GM11168 (cell line): ENCODE results near the gene TRPV6.

Experiments used
- in situ Hi-C: fragments of 300-500 bp; cut with MboI; formaldehyde crosslinking; loops from one replicate; pipeline ENCODE4 v1.12.0; 2022; ENCODE audit warnings: low sequenced_read_pairs; ENCODE audit not compliant: unreplicated experiment

Gene TRPV6

DNA sequence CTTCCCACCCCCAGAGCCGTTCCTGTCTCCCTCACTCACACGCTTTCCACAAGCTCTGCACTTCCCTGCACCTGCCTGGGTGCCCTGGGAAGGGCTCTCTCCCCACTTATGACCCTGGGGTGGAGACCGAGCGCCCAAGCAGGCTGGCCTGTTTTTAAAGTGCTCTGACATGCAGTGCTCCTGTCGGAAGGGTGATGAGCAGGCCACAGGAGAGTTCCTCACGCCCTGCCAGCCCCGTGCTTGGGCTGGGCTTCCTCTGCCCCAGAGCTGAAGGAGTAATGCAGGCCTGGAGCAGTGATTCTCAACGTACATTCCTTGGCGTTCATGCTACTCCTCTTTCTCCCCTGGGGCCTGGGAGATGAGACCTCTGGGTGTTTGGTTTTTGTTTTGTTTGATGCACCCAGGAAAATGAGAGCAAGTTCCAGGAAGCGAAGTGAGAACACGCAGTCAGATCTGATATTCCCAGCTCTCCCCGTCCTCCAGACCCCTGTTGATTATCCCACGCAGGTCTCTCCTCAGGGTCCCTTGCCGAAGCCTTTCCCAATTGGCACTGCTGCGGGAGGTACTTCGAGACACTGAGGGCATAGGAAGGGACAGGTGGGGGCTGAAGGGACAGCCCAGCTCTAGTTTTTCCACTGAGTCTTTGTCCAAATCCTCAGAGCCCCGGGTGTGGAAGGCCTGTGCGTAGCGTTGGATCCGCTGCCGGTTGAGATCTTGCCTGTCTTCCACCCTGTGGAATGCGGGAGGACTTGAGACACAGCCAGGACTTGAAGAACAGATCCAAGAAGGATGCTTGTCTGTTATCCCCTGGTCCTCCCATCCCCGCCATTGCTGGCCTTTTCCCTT is 14.1 kb downstream of the TRPV6 start:
- in situ Hi-C loops: loop anchor here (25.0 kb wide), 1 partner anchor 341 kb away; the partner anchor contains the start of gene TAS2R40

DNA sequence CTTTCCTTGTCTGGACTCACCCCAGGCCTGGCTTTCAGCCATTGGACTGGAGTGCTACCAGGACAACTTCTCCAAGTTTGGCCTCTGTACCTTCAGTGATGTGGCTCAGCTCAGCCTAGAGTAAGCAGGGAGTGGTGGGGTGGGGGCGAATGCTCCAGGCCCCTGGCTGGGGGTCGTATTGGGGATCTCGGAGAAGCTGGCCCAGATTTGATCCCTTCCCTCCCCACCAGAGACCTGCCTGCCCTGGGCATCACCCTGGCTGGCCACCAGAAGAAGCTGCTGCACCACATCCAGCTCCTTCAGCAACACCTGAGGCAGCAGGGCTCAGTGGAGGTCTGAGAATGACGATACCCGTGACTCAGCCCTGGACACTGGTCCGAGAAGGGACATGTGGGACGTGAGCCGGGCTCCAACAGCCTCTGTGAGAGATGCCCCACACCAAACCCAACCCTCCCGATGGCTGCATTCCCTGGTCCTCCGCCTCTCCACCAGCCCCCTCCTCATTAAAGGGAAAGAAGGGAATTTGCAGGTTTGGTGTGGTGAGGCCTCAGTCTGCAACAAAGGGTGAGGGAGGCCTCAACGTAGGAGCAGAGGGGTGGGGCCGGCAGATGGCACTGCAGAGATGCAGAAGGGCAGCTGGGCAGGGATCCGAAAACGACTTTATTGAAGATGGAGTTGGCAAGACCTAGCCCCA is 14.8 kb downstream of the TRPV6 start:
- in situ Hi-C loops: loop anchor here (25.0 kb wide), 1 partner anchor 342 kb away; the partner anchor contains the start of gene TAS2R40

DNA sequence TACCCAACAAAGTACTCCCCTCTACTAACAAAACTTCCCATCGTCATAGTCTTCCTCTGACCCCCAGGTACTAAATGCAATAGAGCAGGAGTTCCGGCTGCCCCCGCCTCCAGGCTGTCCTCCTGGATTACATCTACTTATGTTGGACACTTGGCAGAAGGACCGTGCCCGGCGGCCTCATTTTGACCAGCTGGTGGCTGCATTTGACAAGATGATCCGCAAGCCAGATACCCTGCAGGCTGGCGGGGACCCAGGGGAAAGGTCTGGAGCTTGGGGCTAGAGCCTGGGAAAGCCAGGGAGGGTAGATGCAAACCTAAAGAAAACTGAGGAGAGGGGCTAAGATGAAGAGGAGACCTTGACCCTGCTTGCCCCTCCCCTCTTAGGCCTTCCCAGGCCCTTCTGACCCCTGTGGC is 15.4 kb downstream of the TRPV6 start:
- in situ Hi-C loops: loop anchor here (25.0 kb wide), 1 partner anchor 342 kb away; the partner anchor contains the start of gene TAS2R40

DNA sequence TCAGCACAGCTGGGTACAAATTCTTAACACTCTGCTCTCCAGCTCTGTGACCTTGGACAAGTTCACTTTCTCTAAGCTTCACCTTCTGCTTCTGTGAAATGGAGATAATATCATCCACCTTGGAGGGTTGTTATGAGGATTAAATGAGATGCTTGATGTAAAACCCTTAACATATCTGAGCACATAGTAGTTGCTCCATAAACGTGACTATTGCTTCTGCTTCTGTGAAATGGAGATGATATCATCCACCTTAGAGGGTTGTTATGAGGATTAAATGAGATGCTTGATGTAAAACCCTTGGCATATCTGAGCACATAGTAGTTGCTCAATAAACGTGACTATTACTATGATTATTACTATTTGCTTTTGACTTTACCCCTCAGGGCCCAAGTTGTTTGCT is 16.1 kb downstream of the TRPV6 start:
- in situ Hi-C loops: loop anchor here (25.0 kb wide), 1 partner anchor 343 kb away; the partner anchor contains the start of gene TAS2R40

DNA sequence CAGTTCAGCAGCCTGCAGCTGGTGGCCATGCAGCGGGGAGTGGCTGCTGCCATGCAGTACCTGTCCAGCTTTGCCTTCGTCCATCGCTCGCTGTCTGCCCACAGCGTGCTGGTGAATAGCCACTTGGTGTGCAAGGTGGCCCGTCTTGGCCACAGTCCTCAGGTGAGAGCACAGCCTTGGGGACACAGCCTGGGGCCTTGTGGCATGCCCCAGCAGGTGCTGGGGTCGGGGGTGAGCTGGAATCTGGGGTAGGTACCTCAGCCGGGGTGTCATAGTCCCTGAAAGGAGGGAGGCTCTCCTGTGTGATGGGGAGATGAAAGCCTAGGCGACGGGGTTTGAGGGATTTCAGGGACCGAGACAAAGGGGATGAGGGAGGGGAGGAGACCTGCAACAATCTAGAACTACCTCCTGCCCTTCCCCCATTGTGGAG is 16.5 kb downstream of the TRPV6 start:
- in situ Hi-C loops: loop anchor here (25.0 kb wide), 1 partner anchor 343 kb away; the partner anchor contains the start of gene TAS2R40

DNA sequence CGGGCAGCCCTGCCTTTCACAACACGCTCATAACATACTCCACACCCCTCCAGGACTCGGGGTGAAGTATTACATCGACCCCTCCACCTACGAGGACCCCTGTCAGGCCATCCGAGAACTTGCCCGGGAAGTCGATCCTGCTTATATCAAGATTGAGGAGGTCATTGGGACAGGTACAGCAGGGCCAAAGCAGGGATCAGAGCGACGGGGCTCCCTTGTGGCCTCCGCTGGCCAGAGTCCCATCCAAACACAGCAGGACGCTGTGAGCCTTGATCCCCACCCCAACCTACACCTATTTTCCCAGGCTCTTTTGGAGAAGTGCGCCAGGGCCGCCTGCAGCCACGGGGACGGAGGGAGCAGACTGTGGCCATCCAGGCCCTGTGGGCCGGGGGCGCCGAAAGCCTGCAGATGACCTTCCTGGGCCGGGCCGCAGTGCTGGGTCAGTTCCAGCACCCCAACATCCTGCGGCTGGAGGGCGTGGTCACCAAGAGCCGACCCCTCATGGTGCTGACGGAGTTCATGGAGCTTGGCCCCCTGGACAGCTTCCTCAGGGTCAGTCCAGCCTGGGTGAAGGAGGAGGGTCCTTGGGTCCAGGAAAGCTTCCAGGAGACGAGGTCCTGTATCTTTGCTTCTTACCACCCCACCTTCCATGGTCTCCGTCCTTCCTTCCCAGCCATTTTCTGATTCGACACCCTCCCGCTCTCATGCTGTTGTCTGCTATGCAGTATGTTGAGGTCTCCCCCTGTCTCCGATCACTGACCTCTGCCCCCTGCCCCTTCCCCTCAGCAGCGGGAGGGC is 17.2 kb downstream of the TRPV6 start:
- in situ Hi-C loops: loop anchor here (25.0 kb wide), 1 partner anchor 344 kb away; the partner anchor contains the start of gene TAS2R40

DNA sequence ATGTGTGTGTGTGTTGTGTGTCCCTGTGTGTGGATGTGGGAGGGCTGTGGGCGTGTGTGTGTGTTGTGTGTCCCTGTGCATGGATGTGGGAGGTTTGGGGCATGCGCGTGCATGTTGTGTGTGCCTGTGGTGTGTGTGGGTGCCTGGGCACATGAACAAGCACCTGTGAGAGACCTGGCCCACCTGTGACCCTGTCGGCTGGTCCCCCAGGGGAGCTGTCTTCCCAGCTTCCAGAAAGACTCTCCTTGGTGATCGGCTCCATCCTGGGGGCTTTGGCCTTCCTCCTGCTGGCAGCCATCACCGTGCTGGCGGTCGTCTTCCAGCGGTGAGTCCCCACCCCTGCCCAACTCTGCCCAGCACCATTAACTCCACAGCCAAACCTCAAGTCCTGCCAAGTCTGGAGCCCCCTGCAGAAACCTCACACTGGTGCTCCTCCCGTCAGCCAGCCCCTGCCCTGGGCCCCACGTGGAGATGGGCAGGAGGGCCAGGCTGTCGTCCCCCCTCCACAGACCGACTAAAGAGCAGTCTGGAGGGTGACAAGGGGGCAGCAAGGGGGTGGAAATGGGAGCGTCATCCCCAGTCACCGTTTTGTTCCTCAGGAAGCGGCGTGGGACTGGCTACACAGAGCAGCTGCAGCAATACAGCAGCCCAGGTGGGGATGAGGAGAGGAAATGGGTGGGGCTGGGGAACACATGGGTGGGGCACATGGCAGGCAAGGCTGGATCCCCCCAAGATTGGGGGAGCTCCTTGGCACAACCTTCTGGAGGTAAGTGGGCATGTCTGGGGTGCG is 18.0 kb downstream of the TRPV6 start:
- in situ Hi-C loops: loop anchor here (25.0 kb wide), 1 partner anchor 345 kb away; the partner anchor contains the start of gene TAS2R40

DNA sequence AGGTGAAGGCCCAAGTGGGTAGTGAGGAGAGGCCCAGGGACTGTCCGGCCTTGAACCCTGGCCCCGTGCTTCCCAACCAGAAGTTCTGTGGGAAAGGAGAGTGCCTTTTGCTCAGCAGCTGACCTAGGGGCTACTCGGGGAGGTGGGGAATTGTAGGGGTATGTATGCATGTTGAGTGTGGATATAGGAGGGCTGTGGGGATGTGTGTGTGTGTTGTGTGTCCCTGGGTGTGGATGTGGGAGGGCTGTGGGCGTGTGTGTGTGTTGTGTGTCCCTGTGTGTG is 18.5 kb downstream of the TRPV6 start:
- in situ Hi-C loops: loop anchor here (25.0 kb wide), 1 partner anchor 345 kb away; the partner anchor contains the start of gene TAS2R40

DNA sequence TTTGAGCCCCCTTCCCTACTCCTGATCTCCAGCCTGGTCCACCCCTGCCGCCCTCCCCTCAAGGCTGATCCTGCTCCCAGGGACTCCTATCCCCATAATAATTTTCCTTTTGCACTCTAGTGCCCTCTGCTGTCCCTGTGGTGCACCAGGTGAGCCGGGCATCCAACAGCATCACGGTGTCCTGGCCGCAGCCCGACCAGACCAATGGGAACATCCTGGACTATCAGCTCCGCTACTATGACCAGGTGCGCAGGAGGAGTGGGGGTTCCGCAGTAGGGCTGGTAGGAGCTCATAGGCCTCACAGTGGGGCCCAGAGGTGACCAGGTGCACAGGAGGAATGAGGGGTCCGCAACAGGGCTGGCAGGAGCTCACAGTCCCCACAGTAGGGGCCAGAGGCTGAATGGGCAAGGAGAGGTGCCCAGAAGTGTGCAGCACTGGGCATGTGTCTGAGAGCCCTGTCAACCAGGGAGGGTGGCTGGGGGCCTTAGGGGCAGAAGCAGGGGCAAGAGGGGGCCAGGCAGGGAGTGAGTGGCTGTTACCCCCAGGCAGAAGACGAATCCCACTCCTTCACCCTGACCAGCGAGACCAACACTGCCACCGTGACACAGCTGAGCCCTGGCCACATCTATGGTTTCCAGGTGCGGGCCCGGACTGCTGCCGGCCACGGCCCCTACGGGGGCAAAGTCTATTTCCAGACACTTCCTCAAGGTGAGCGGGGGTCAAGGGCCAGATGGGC is 19.0 kb downstream of the TRPV6 start:
- in situ Hi-C loops: loop anchor here (25.0 kb wide), 1 partner anchor 346 kb away; the partner anchor contains the start of gene TAS2R40

DNA sequence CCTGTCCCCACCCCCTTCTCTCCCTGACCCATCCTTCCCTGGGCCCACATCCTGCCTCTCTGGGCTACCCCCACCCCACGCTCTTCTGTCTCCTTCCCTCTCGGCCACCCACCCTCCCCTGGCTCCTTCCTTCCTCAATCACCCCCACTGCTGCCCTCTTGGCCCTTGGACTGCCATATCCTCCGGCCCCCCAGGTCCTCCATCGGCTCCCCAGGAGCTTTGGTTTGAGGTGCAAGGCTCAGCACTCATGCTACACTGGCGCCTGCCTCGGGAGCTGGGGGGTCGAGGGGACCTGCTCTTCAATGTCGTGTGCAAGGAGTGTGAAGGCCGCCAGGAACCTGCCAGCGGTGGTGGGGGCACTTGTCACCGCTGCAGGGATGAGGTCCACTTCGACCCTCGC is 19.8 kb downstream of the TRPV6 start:
- in situ Hi-C loops: loop anchor here (25.0 kb wide), 1 partner anchor 347 kb away; the partner anchor contains the start of gene TAS2R40

DNA sequence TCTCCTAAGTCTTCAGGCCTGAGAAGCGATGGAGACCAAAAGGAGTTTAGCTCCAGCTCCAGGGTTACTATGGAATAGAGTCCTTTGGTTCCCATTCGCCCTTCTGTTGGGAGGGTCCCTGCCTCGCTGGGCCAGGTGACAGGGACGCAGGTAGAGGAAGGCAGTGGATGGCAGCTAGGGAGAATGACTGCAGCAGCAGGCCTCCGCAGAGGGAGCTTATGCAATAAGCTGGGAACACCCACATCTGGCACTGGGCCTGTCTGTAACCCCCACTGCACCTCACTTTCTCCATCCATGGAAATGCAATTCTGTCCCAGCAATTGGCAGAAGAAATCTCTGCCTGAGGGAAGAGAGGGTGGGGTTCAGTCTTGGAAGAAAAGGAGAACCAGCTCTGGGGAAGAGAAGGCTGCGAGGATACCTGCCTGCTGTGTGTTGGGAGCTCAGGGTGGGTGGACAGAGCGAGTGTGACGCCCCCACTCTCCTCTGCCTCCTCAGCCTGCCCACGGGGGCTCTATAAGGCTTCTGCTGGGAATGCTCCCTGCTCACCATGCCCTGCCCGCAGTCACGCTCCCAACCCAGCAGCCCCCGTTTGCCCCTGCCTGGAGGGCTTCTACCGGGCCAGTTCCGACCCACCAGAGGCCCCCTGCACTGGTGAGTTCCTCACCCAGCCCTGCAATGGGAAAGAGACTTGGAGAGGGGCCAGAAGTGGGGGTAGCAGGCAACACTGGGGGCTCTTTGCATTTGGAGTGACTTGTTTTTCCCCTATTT is 20.4 kb downstream of the TRPV6 start:
- in situ Hi-C loops: loop anchor here (25.0 kb wide), 1 partner anchor 347 kb away; the partner anchor contains the start of gene TAS2R40

DNA sequence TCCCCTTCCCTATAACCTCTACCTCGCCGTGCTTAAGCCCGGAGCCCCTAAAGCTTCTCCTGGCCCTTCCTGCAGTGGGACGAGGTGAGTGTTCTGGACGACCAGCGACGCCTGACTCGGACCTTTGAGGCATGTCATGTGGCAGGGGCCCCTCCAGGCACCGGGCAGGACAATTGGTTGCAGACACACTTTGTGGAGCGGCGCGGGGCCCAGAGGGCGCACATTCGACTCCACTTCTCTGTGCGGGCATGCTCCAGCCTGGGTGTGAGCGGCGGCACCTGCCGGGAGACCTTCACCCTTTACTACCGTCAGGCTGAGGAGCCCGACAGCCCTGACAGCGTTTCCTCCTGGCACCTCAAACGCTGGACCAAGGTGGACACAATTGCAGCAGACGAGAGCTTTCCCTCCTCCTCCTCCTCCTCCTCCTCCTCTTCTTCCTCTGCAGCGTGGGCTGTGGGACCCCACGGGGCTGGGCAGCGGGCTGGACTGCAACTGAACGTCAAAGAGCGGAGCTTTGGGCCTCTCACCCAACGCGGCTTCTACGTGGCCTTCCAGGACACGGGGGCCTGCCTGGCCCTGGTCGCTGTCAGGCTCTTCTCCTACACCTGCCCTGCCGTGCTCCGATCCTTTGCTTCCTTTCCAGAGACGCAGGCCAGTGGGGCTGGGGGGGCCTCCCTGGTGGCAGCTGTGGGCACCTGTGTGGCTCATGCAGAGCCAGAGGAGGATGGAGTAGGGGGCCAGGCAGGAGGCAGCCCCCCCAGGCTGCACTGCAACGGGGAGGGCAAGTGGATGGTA is 21.5 kb downstream of the TRPV6 start:
- in situ Hi-C loops: loop anchor here (25.0 kb wide), 1 partner anchor 348 kb away; the partner anchor contains the start of gene TAS2R40

DNA sequence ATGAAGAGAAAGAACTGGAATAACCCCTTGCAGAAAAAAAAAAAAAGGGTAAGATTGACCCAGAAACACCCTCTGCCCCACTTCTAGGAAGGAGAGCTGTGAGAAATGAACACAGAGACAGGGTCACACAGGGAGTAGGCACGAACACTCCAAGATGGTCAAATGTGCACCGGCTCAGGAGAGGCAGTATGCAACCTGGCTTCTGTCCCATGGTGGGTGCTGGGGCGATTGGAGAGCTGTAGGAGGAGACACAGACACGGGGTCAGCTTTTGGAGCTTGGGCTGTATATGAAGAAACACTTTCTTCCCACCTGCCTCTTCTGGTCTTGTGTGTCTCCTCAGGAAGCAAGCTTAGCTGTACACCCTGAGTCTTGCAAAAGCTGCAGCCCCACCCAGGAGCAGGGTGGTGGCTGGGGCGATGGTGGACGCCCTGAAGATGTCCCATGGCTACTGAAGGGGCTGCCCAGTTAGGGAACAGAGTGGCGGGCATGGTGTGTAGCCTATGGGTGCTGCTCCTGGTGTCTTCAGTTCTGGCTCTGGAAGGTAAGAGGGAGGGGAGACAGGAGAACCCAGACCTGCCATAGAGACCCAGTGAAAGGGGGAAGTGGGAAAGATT is 22.7 kb downstream of the TRPV6 start:
- in situ Hi-C loops: loop anchor here (25.0 kb wide), 1 partner anchor 349 kb away; the partner anchor contains the start of gene TAS2R40

DNA sequence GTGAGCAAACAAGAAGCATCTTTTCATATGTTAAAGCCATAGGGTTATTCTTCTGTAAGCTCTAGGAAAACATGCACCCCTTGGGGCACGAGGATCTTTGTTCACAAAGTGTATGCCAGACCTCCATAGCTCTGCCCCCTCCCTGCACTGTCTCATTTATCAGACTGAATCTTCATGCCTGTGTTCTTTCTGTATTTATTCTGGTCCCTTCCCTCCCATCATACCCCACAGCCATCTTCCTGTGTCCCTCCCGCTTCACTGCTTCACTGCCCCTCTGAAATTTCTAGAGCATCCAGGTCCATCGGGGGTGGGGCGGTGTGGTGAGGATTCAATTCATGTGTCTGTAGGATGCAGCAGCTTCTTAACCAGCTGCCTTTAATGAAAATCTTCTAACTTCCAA is 23.2 kb downstream of the TRPV6 start:
- in situ Hi-C loops: loop anchor here (25.0 kb wide), 1 partner anchor 350 kb away; the partner anchor contains the start of gene TAS2R40

DNA sequence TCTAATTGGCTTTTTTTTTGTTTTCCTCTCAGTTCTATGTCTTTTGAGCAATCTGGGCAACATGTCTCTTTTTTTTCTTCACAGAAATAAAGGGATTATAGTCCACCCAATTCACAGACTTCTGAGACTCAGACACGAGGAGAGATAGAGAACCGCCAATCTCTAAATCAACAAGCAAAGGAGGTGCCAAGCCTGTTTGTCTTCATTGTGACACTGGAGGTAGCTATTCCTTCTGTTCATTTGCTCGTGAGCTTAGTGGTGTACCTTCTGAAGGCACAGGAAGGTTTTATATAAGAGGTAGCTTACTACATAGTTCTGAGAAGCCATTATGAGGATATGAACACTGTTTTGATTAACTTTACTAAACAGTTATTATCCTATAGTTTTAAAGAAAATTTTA is 24.6 kb downstream of the TRPV6 start:
- in situ Hi-C loops: loop anchor here (25.0 kb wide), 1 partner anchor 351 kb away; the partner anchor contains the start of gene TAS2R40

DNA sequence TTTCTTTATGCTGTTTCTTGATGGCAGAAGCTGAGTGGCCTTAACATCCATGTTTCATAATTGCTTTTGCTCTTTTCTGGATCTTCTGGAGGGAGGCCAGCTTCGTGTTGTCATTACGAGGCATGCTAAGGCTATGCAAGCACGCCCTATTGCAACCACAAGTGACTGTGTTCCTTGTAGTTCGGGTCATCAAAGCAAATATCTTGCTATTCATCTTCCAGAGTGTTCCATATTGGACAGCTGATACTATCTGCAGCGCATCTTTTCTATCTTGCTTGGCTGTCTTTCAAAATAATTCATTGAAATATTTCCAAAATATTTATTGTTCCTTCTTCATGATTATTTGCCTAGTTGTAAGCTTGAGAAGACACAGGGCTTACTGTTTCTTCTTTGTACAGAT is 25.7 kb downstream of the TRPV6 start:
- in situ Hi-C loops: loop anchor here (25.0 kb wide), 1 partner anchor 352 kb away; the partner anchor contains the start of gene TAS2R40
